Urinary bladder (tissue), 4 donors: Measurements from ENCODE around the gene CCDC167. TPM values are rescaled to one million over a fixed set of nuclear protein-coding genes. Genes with fewer than 3 reads are reported as not detected.
A peak's percentile ranks its signal among the peaks of the same experiment; 100 is the strongest.
"Not testable (repeated sequence)": the region's sequence is repeated elsewhere in the genome, so short reads cannot be mapped to it uniquely, and the experiment has no call there.

ENCODE experiments used
- DNase-seq: peaks from one replicate; pipeline ENCODE4 v3.0.0-alpha.2; 2015; ENCODE audit errors: extremely low spot score
- H3K27ac ChIP-seq: one replicate; pipeline ENCODE4 v1.5.1; 2013; ENCODE audit warnings: low read depth, mild to moderate bottlenecking, moderate library complexity
- H3K36me3 ChIP-seq: one replicate; pipeline ENCODE4 v1.6.1; 2013; ENCODE audit warnings: mild to moderate bottlenecking, moderate library complexity; ENCODE audit not compliant: insufficient read depth
- H3K4me1 ChIP-seq: one replicate; pipeline ENCODE4 v1.6.1; 2013; ENCODE audit warnings: mild to moderate bottlenecking, moderate library complexity; ENCODE audit not compliant: insufficient read depth
- H3K4me3 ChIP-seq: one replicate; pipeline ENCODE4 v1.5.1; 2013; ENCODE audit warnings: low read depth, low read length
- WGBS: extraction: QIAGEN DNeasy Blood & Tissue Kit; methylation state at CpG from one replicate; pipeline ENCODE4 v1.1.7; 2013; 5-methylcytosine and 5-hydroxymethylcytosine counted together
- polyA plus RNA-seq: library from polyadenylated mRNA; stranded (reverse); fragments of 200-250 nt; gene quantifications from one replicate; pipeline ENCODE4 v1.2.3, GENCODE V29; 2013
- total RNA-seq: library from RNA; depleted of rRNA; stranded (reverse); fragments of >200 nt; gene quantifications from one replicate; pipeline ENCODE4 v1.2.3, GENCODE V29; 2014
- donor health status: healthy with polysubstance abuse.
- donor health status: healthy.

The CCDC167 gene
- total and polyA plus RNA-seq, 2 donors, result 10.4 to 25.7 TPM

DNA sequence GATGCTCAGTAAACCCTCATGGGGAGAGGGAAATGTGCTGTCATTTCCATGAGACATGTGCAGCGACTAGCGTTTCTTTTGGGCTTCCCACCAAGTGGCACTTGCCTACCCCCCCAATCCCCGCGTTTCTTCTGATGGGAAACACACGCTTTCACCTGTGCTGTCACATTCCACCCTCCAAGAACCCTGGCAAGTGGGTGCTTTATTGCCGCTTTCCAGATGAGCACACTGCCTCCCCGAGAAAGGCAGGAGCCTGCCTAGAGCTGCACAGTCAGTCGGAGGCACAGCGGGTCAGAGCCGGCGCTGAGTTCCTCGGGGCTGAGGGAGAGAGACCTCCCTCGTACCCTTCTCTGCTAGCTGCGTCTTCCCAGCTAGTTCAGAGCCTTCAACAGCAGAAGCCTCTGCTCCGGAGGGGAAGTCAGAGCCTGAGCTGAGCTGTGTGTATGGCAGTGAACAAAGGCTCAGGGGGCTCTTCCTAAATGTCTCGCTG, 12.3 kb upstream of the CCDC167 start:
- Histone ChIP-seq H3K27ac (no peak overlapping the region), H3K36me3 (no peaks in the 10 kb centered on the region), H3K4me3 (no peak overlapping the region), H3K4me1 (no peaks in the 10 kb centered on the region)
- no peak for DNase-seq
- WGBS, result 29% methylated on average over 16 of the region's 16 CpGs

DNA sequence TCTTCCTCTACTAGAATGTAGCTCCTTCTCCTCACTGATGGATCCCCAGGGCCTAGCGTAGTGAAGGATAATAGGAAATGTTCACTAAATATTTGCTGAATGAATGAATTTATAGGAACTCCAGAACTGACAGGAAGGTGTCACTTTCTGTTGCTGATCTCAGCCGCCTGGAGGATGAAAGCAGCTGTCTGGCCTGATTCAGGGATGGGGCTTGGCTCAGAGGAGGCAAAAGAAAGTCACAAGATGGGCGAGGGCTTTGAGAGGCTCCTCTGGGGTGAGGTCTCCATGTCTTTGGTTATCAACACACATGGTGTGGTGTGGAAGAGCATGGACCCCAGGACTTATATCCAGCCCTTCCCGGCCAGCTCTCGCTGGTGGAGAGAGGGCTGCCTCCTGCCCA, 11.5 kb upstream of the CCDC167 start:
- Histone ChIP-seq H3K4me3 (no peak overlapping the region), H3K36me3 (no peaks in the 10 kb centered on the region), H3K27ac (no peak overlapping the region), H3K4me1 (no peaks in the 10 kb centered on the region)
- WGBS, result 77% methylated on average over 5 of the region's 5 CpGs
- DNase-seq, result no peak

DNA sequence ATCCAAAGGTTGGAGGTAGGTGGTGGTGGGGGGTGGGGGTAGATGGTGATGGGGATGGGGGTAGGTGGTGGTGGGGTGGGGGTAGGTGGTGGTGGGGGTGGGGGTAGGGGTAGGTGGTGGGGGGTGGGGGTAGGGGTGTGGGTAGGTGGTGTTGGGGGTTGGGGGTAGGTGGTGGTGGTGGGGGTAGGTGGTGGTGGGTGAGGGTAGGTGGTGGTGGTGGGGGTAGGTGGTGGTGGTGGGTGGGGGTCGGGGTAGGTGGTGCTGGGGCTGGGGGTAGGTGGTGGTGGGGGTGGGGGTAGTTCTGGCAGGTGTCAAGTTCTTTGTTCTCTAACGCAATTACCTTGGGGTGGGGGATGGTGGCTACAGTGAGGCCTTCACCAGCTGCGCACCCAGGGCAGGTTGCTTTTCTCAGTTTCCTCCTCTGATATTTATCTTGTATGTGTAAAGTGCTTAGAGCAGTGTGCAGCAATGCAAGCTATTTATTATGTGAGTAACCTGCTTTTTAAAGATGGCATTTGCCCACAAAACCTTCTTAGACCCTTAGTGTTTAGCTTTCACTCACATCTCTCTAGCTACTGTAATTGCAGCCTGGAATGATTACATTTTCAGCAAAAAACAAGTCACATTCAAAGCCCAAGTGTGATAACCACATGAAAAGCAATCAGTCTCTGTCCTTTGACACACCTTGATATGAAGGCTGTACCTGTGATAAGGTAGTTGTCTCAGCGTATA, 8.2 kb upstream of the CCDC167 start:
- no peak overlapping the region for H3K4me3 ChIP-seq
- no peaks in the 10 kb centered on the region for H3K4me1 ChIP-seq

DNA sequence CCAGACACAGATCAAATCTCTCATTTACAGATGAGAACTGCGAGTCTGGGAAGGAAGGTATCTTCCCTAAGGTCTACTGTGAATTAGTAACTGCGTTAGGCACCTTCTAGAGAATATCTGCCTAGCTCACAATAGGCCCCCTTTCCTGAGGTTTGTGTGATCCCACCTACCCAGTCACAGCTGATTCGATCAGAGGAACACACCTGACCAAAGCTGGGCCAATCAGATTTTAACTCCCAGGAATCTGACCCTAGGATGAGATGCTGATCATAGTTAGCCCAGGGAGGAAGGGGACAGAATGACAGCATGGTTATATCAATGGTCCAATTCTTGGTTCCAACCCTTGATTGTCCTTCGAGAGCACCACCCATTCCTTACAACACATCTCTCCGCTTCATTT, 7.4 kb upstream of the CCDC167 start:
- DNase-seq, result no peak
- WGBS, result 86% methylated on average over 5 of the region's 5 CpGs
- no peak overlapping the region for H3K27ac ChIP-seq

More for the DNA sequence above, 8.2 kb upstream of the CCDC167 start:
- 53% methylated on average over 4 of the region's 4 CpGs for WGBS
- no peaks in the 10 kb centered on the region for H3K36me3 ChIP-seq
- no peak overlapping the region for H3K27ac ChIP-seq
- DNase-seq, result no peak

DNA sequence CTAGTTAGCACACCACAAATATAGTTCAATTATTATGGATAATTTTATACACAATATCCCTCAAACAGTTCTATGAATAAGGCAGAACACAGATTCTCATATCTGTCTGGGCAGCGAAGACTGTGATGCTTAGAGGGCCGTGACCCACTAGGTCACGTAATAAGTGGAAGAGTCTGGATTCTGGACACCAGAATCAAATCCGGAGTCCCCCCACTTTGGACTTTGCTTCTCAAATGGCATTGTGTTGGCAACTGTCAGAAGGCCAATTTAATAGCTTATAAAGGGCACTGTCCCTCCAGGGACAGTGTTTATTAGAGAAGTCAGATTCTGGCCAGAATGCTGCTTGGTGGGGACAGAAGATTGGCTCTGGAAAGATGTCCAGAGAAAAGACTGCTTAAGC, 6.8 kb upstream of the CCDC167 start:
- Histone ChIP-seq H3K4me1 (no peaks in the 10 kb centered on the region), H3K36me3 (no peaks in the 10 kb centered on the region), H3K4me3 (no peak overlapping the region), H3K27ac (no peak overlapping the region)
- WGBS, result 89% methylated on average over 4 of the region's 4 CpGs
- no peak for DNase-seq

More for the DNA sequence above, 7.4 kb upstream of the CCDC167 start:
- H3K4me3 ChIP-seq, result no peak overlapping the region
- H3K4me1 ChIP-seq, result no peaks in the 10 kb centered on the region
- no peaks in the 10 kb centered on the region for H3K36me3 ChIP-seq

DNA sequence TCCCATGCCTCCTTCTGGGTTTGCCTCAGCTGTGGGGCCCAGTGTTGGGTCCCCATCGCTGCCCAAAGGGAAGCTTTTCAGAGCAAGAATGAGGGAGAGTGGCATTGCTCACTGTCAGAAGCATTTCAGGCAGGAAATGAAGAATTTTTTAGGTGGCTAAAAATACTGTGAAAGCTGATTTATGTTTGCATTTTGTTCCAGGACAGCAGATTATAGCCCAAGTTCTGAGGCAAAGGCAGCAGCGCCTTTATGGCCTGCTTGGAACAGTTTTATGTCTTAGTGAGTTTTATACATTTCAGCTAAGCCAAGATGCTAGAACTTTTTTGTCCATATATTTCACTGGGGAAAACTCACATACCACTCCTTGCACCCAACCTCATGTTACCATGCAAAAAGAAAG, 4.3 kb upstream of the CCDC167 start:
- Histone ChIP-seq H3K4me3 (no peak overlapping the region), H3K4me1 (no peaks in the 10 kb centered on the region), H3K36me3 (no peaks in the 10 kb centered on the region), H3K27ac (no peak overlapping the region)
- DNase-seq, result no peak
- 64% methylated on average over 2 of the region's 2 CpGs for WGBS

DNA sequence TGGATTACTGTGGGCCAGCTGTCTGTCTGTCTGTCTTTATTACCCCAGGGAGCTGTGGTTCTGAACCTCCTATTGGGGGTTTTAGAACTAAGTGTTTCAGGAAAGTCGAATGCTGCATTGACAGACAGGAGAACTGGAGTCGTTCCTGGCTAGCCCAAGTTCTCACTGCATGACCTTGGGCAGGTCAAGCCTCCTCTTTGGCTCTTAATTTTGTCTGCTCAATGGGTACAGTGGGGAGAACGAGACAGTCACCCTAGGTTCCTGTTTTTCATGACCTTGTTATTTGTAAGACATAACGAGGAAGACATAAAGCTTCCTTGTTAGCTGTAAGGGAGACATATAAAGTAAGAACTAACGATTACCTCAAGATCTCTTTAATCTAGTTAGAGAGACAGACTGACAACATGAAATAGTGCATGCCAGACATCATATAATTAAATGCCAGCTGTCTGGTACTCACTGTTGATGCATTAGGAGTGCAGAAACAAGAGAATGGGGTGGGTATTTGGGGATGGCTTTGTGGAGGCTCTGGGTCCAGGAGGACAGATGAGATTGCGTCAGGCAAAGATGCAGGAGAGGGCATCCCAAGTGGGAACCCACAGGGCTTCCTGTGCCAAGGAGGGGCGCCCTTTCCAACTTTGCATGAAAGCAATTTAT, 3.7 kb upstream of the CCDC167 start:
- WGBS, result 63% methylated on average over 7 of the region's 7 CpGs

GRCh38 chr6:37502703-37503291, 3.1 kb upstream of the CCDC167 start:
- WGBS, result 54% methylated on average over 7 of the region's 7 CpGs
- DNase-seq, result no peak
- no peak overlapping the region for H3K4me3 ChIP-seq
- H3K36me3 ChIP-seq, result no peaks in the 10 kb centered on the region
- peak overlapping the region; percentile 25 for H3K27ac ChIP-seq
- no peaks in the 10 kb centered on the region for H3K4me1 ChIP-seq

More for the DNA sequence above, 3.7 kb upstream of the CCDC167 start:
- no peak overlapping the region for H3K4me3 ChIP-seq
- no peak for DNase-seq
- H3K4me1 ChIP-seq, result no peaks in the 10 kb centered on the region
- peak overlapping the region; percentile 25 for H3K27ac ChIP-seq
- no peaks in the 10 kb centered on the region for H3K36me3 ChIP-seq

GRCh38 chr6:37501632-37502491, 2.2 kb upstream of the CCDC167 start:
- H3K4me1 ChIP-seq, result no peaks in the 10 kb centered on the region
- 60% methylated on average over 10 of the region's 10 CpGs for WGBS
- no peak overlapping the region for H3K4me3 ChIP-seq
- no peaks in the 10 kb centered on the region for H3K36me3 ChIP-seq
- DNase-seq, result no peak
- no peak overlapping the region for H3K27ac ChIP-seq

GRCh38 chr6:37500904-37501303, 1.2 kb upstream of the CCDC167 start:
- H3K27ac ChIP-seq, H3K36me3 ChIP-seq, H3K4me1 ChIP-seq, H3K4me3 ChIP-seq, DNase-seq: not testable (repeated sequence)
- WGBS, result 94% methylated on average over 6 of the region's 6 CpGs

DNA sequence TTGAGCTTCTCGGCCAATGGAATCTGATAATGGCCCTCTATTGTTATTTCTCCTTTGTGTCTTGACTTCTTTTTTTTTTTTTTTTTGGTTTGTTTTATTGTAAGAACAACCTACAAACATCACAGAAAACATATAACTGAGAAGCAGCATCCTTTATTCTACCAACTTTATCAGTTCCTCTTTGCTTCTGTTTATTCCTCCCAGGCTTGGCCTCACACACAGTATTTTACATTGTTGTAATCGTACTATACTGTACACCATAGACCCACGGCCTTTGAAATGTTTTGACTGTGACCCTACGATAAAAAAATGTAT, 558 bp upstream of the CCDC167 start:
- no peak for DNase-seq
- WGBS, result 71% methylated on average over 4 of the region's 4 CpGs
- Histone ChIP-seq H3K4me3 (peak overlapping the region; percentile 55), H3K36me3 (no peaks in the 10 kb centered on the region), H3K4me1 (no peaks in the 10 kb centered on the region), H3K27ac (no peak overlapping the region)

GRCh38 chr6:37496951-37497885, 2.5 kb downstream of the CCDC167 start:
- 89% methylated on average over 13 of the region's 13 CpGs for WGBS
- no peaks in the 10 kb centered on the region for H3K36me3 ChIP-seq

More at GRCh38 chr6:37496951-37497885, 2.5 kb downstream of the CCDC167 start:
- DNase-seq, result no peak
- H3K4me3 ChIP-seq, result no peak overlapping the region
- no peaks in the 10 kb centered on the region for H3K4me1 ChIP-seq
- H3K27ac ChIP-seq, result no peak overlapping the region
